C4-2B (cell line): ENCODE measurements around the gene C14orf119.

Experiments
- ZFX ChIP-seq: fragments of 450-650 bp; IDR thresholded peaks from 2 replicates; pipeline ENCODE4 v1.6.1; 2017
- TF ChIP-seq, protein P1 (sequence below): fragments of 450-650 bp; conservative IDR thresholded peaks from 2 replicates; pipeline ENCODE4 v1.5.1; 2017; ENCODE audit warnings: mild to moderate bottlenecking

DNA sequence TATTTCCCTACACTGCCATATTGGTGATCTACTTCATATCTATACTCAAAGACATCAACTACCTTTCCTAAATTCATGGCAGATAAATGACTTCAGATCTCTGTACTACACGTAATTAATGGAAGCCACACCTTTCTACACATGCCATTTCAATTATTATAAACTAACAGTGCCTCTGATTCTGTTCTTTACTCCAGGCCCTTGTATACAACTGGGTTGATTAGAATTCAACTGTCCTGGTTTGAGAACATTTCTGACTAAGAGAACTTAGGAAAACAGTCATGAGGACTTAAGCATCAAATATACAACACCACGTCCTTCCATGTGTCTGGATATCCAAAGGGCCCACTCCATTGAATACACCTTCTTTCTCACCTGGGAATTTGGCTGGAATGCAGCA is 2.2 kb upstream of the C14orf119 start:
- TF ChIP-seq, protein P1, sequence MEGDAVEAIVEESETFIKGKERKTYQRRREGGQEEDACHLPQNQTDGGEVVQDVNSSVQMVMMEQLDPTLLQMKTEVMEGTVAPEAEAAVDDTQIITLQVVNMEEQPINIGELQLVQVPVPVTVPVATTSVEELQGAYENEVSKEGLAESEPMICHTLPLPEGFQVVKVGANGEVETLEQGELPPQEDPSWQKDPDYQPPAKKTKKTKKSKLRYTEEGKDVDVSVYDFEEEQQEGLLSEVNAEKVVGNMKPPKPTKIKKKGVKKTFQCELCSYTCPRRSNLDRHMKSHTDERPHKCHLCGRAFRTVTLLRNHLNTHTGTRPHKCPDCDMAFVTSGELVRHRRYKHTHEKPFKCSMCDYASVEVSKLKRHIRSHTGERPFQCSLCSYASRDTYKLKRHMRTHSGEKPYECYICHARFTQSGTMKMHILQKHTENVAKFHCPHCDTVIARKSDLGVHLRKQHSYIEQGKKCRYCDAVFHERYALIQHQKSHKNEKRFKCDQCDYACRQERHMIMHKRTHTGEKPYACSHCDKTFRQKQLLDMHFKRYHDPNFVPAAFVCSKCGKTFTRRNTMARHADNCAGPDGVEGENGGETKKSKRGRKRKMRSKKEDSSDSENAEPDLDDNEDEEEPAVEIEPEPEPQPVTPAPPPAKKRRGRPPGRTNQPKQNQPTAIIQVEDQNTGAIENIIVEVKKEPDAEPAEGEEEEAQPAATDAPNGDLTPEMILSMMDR, result no peak
- no peak for TF ChIP-seq ZFX
